GM21529 (cell line): ENCODE measurements around the gene MAPK4.
"Not testable (repeated sequence)": the region's sequence is repeated elsewhere in the genome, so short reads cannot be mapped to it uniquely, and the experiment has no call there.

ENCODE experiments used
- ATAC-seq: cut with Tn5 transposase; IDR thresholded peaks from one replicate; pipeline ENCODE4 v1.9.1; 2021; ENCODE audit not compliant: unreplicated experiment

Gene MAPK4

GRCh38 chr18:50749421-50749820 is 189.5 kb downstream of the MAPK4 start:
- no peak for ATAC-seq

GRCh38 chr18:50749945-50750344 is 190.1 kb downstream of the MAPK4 start:
- ATAC-seq, result no peak

GRCh38 chr18:50750546-50750945 is 190.7 kb downstream of the MAPK4 start:
- no peak for ATAC-seq

GRCh38 chr18:50751490-50751889 is 191.6 kb downstream of the MAPK4 start:
- ATAC-seq, result no peak

GRCh38 chr18:50751947-50752346 is 192.1 kb downstream of the MAPK4 start:
- no peak for ATAC-seq

GRCh38 chr18:50753311-50753710 is 193.4 kb downstream of the MAPK4 start:
- ATAC-seq, result no peak

- no peak for ATAC-seq
Measured at GRCh38 chr18:50754297-50754696, 194.4 kb downstream of the MAPK4 start.

- no peak for ATAC-seq
Measured at GRCh38 chr18:50757358-50757757, 197.5 kb downstream of the MAPK4 start.

GRCh38 chr18:50769463-50769862 is 209.6 kb downstream of the MAPK4 start:
- no peak for ATAC-seq

GRCh38 chr18:50775207-50775606 is 215.3 kb downstream of the MAPK4 start:
- no peak for ATAC-seq

GRCh38 chr18:50775726-50776125 is 215.8 kb downstream of the MAPK4 start:
- ATAC-seq, result no peak

- no peak for ATAC-seq
Measured at GRCh38 chr18:50776383-50776782, 216.5 kb downstream of the MAPK4 start.

GRCh38 chr18:50779021-50779420 is 219.1 kb downstream of the MAPK4 start:
- ATAC-seq, result not testable (repeated sequence)
